HepG2 (cell line): ENCODE results near the gene CENPB. TPM values are rescaled to one million over a fixed set of nuclear protein-coding genes. Genes with fewer than 3 reads are reported as not detected.

Experiments
- BCL3 ChIP-seq: sonication (generic); formaldehyde crosslinking; IDR thresholded peaks from 2 replicates; pipeline ENCODE4 v1.5.1; 2020; ENCODE audit warnings: mild to moderate bottlenecking, missing genetic modification reagents, moderate library complexity
- CAMTA2 ChIP-seq: sonication (generic); formaldehyde crosslinking; IDR thresholded peaks from 2 replicates; pipeline ENCODE4 v1.4.0; 2020; ENCODE audit warnings: mild to moderate bottlenecking, missing genetic modification reagents, borderline replicate concordance
- DBP ChIP-seq: sonication (generic); formaldehyde crosslinking; IDR thresholded peaks from 2 replicates; pipeline ENCODE4 v1.4.0; 2020; ENCODE audit warnings: missing genetic modification reagents; ENCODE audit errors: not compliant biosample characterization
- ERF ChIP-seq: IDR thresholded peaks from 2 replicates; pipeline ENCODE4 v1.6.1; 2018; ENCODE audit warnings: missing biosample characterization, missing genetic modification reagents
- FOXM1 ChIP-seq: sonication (generic); formaldehyde crosslinking; IDR thresholded peaks from 2 replicates; pipeline ENCODE4 v1.5.0; 2020; ENCODE audit warnings: missing genetic modification reagents
- GATAD1 ChIP-seq: IDR thresholded peaks from 2 replicates; pipeline ENCODE4 v1.6.1; 2016; ENCODE audit warnings: missing genetic modification reagents, missing compliant biosample characterization
- GRHL1 ChIP-seq: sonication (generic); formaldehyde crosslinking; conservative IDR thresholded peaks from 2 replicates; pipeline ENCODE4 v1.8.0; 2022; ENCODE audit warnings: missing genetic modification reagents
- MBNL3 ChIP-seq: fragments of 250-450 bp; sonication (Bioruptor Pico); conservative IDR thresholded peaks from 2 replicates; pipeline ENCODE4 v1.8.0; 2022; ENCODE audit warnings: mild to moderate bottlenecking, inconsistent platforms
- MXD4 ChIP-seq: IDR thresholded peaks from 2 replicates; pipeline ENCODE4 v1.6.1; 2016; ENCODE audit warnings: mild to moderate bottlenecking, missing biosample characterization, missing genetic modification reagents
- NCOA1 ChIP-seq: sonication (generic); formaldehyde crosslinking; IDR thresholded peaks from 2 replicates; pipeline ENCODE4 v1.9.0; 2021; ENCODE audit warnings: missing genetic modification reagents
- SSRP1 ChIP-seq: IDR thresholded peaks from 2 replicates; pipeline ENCODE4 v1.6.1; 2016; ENCODE audit warnings: control low read depth
- STAG1 ChIP-seq: sonication (generic); formaldehyde crosslinking; IDR thresholded peaks from 2 replicates; pipeline ENCODE4 v1.4.0; 2020; ENCODE audit warnings: missing genetic modification reagents
- YY1 ChIP-seq: IDR thresholded peaks from 2 replicates; pipeline ENCODE4 v1.6.1; 2011; ENCODE audit warnings: low read length, low read depth, moderate library complexity, mild to moderate bottlenecking; ENCODE audit not compliant: insufficient read depth, insufficient replicate concordance
- ZBTB4 ChIP-seq: sonication (generic); formaldehyde crosslinking; IDR thresholded peaks from 2 replicates; pipeline ENCODE4 v1.4.0; 2020; ENCODE audit warnings: missing genetic modification reagents, mild to moderate bottlenecking, borderline replicate concordance
- ZFYVE20 ChIP-seq: sonication (generic); formaldehyde crosslinking; IDR thresholded peaks from 2 replicates; pipeline ENCODE4 v1.8.0; 2023; ENCODE audit warnings: low read depth, mild to moderate bottlenecking, moderate library complexity, missing genetic modification reagents, borderline replicate concordance
- ZNF143 ChIP-seq: sonication (generic); formaldehyde crosslinking; IDR thresholded peaks from 2 replicates; pipeline ENCODE4 v1.4.0; 2020; ENCODE audit warnings: missing genetic modification reagents
- ZNF205 ChIP-seq: IDR thresholded peaks from 2 replicates; pipeline ENCODE4 v1.6.1; 2018; ENCODE audit warnings: missing biosample characterization, missing genetic modification reagents
- ZNF256 ChIP-seq: sonication (generic); formaldehyde crosslinking; conservative IDR thresholded peaks from 2 replicates; pipeline ENCODE4 v1.4.0; 2020; ENCODE audit warnings: missing genetic modification reagents
- ZNF510 ChIP-seq: sonication (generic); formaldehyde crosslinking; IDR thresholded peaks from 2 replicates; pipeline ENCODE4 v1.4.0; 2020; ENCODE audit warnings: low read depth, mild to moderate bottlenecking, missing genetic modification reagents
- ZNF598 ChIP-seq: sonication (generic); formaldehyde crosslinking; IDR thresholded peaks from 2 replicates; pipeline ENCODE4 v1.5.1; 2020; ENCODE audit warnings: mild to moderate bottlenecking, missing genetic modification reagents, borderline replicate concordance
- ZNF790 ChIP-seq: sonication (generic); formaldehyde crosslinking; IDR thresholded peaks from 2 replicates; pipeline ENCODE4 v1.8.0; 2022; ENCODE audit warnings: missing genetic modification reagents, mild to moderate bottlenecking, borderline replicate concordance
- polyA plus RNA-seq, 8 experiments: library from polyadenylated mRNA; depleted of rRNA in 3 of 8; stranded (reverse) in 7 of 8; unstranded in 1 of 8; fragments of >200 nt; fragmentation: Illumina TruSeq in 4 of 8; extraction: Trizol in 4 of 8; gene quantifications; 2 replicates each; pipeline versions ENCODE4 v1.2.1 to v1.2.3, GENCODE V29; 2011 to 2016; ENCODE audit warnings: low read depth in 4 of 8, missing spikeins in 1 of 8, mixed read lengths in 1 of 8; ENCODE audit not compliant: insufficient read depth in 1 of 8
- total RNA-seq, 5 experiments: library from RNA; depleted of rRNA; stranded (reverse); fragments of >200 nt; fragmentation: Illumina TruSeq; extraction: Trizol; gene quantifications; 2 replicates each; pipeline ENCODE4 v1.2.3, GENCODE V29; 2016; ENCODE audit warnings: low read depth in 1 of 5

Gene CENPB
- total and polyA plus RNA-seq, 2 of the 13 experiments (the other 11 are each of a cell fraction or from before 2014, with no cell fraction given): 10.4 to 54.5 TPM

- TF ChIP-seq ZBTB4 (CRISPR knock-in tag) (peak; percentile 96), FOXM1 (CRISPR knock-in tag) (no peak), ERF (CRISPR knock-in tag) (peak; percentile 70; the same call in 1 of the 2 replicates), CAMTA2 (CRISPR knock-in tag) (no peak), BCL3 (CRISPR knock-in tag) (peak; percentile 61; the same call in 1 of the 2 replicates), MBNL3 (CRISPR knock-in tag) (no peak), ZNF790 (no peak), STAG1 (CRISPR knock-in tag) (peak; percentile 85), ZNF510 (CRISPR knock-in tag) (no peak), ZNF256 (CRISPR knock-in tag) (no peak), ZNF143 (peak; percentile 80), ZNF205 (peak; percentile 91), DBP (CRISPR knock-in tag) (no peak), YY1 (peak; percentile 67), GATAD1 (peak; percentile 83), MXD4 (CRISPR knock-in tag) (peak; percentile 82), GRHL1 (no peak), ZNF598 (CRISPR knock-in tag) (peak; percentile 96; the same call in 1 of the 2 replicates), SSRP1 (CRISPR knock-in tag) (peak; percentile 98), NCOA1 (peak; percentile 89; the same call in 1 of the 2 replicates), ZFYVE20 (CRISPR knock-in tag) (no peak)
Measured at GRCh38 chr20:3818155-3819151, 31.9 kb upstream of the CENPB start (continued).
